Panc1 (cell line): ENCODE measurements around the gene FBXO46. TPM values are rescaled to one million over a fixed set of nuclear protein-coding genes. Genes with fewer than 3 reads are reported as not detected.
A peak's percentile ranks its signal among the peaks of the same experiment; 100 is the strongest.
"Not testable (repeated sequence)": the region's sequence is repeated elsewhere in the genome, so short reads cannot be mapped to it uniquely, and the experiment has no call there.

Source experiments
- ATAC-seq: fragments of 200-7000 bp; cut with Tn5 transposase; 2 replicates; pipeline ENCODE4 v1.9.1; 2020; ENCODE audit warnings: mild to moderate bottlenecking, moderate library complexity
- BruUV-seq: library from RNA; stranded (reverse); fragments of 400-500 nt; replicated peaks from 2 replicates; lab custom pipeline; 2021; lab: Mats Ljungman, UMichigan
- CTCF ChIA-PET: fragments of 300-600 bp; sonication (Branson Sonifier 250); formaldehyde crosslinking; loops from one replicate; lab custom pipeline; 2022; ENCODE audit warnings: antibody characterized with exemption; lab: Charles Lee
- POLR2A ChIA-PET: fragments of 300-600 bp; sonication (Branson Sonifier 250); formaldehyde crosslinking; loops from one replicate; lab custom pipeline; 2022; ENCODE audit warnings: antibody characterized with exemption; lab: Charles Lee
- DNase-seq: peaks from one replicate; pipeline ENCODE4 v3.0.0-alpha.2; 2010; ENCODE audit warnings: low read depth, low spot score
- H3K27ac ChIP-seq: 2 replicates; pipeline ENCODE4 v1.5.1; 2011; ENCODE audit warnings: mild to moderate bottlenecking, low read length, inconsistent platforms
- H3K27me3 ChIP-seq: fragments of 200-500 bp; sonication (Bioruptor generic); 2 replicates; pipeline ENCODE4 v1.6.0; 2014; ENCODE audit warnings: low read length, inconsistent platforms; ENCODE audit not compliant: control insufficient read depth, insufficient read depth
- H3K36me3 ChIP-seq: fragments of 200-500 bp; sonication (Bioruptor generic); 2 replicates; pipeline ENCODE4 v1.5.1; 2014; ENCODE audit warnings: inconsistent platforms, mild to moderate bottlenecking, low read length, moderate library complexity; ENCODE audit not compliant: control insufficient read depth, insufficient read depth
- H3K4me1 ChIP-seq: 2 replicates; pipeline ENCODE4 v1.5.1; 2011; ENCODE audit warnings: inconsistent platforms, mild to moderate bottlenecking, low read length, moderate library complexity; ENCODE audit not compliant: control insufficient read depth, insufficient read depth
- H3K4me3 ChIP-seq, 2 experiments: 2 replicates each; pipeline ENCODE4 v1.5.1; 2011 to 2012; ENCODE audit warnings: low read depth in 2 of 2, low read length in 2 of 2, mild to moderate bottlenecking in 2 of 2, inconsistent platforms in 1 of 2, moderate library complexity in 1 of 2
- H3K9me3 ChIP-seq: fragments of 200-500 bp; sonication (Bioruptor generic); 2 replicates; pipeline ENCODE4 v1.5.1; 2014; ENCODE audit warnings: low read depth, mild to moderate bottlenecking, inconsistent platforms, low read length, moderate library complexity; ENCODE audit not compliant: control insufficient read depth, insufficient read depth
- CTCF ChIP-seq: fragments of 450-650 bp; IDR thresholded peaks from 2 replicates; pipeline ENCODE4 v1.5.1; 2017; ENCODE audit warnings: mild to moderate bottlenecking
- POLR2AphosphoS5 ChIP-seq: IDR thresholded peaks from 2 replicates; pipeline ENCODE4 v1.6.1; 2012; ENCODE audit warnings: mild to moderate bottlenecking, low read depth, low read length, moderate library complexity
- REST ChIP-seq, 2 experiments: IDR thresholded peaks; 2 replicates each; pipeline ENCODE4 v1.6.1; 2011 to 2012; ENCODE audit warnings: low read depth in 2 of 2, control low read depth in 1 of 2, low read length in 1 of 2, mild to moderate bottlenecking in 1 of 2, moderate library complexity in 1 of 2; ENCODE audit not compliant: insufficient read depth in 1 of 2
- SIN3A ChIP-seq: IDR thresholded peaks from 2 replicates; pipeline ENCODE4 v1.6.1; 2012; ENCODE audit warnings: low read depth, mild to moderate bottlenecking, low read length, moderate library complexity, borderline replicate concordance; ENCODE audit not compliant: insufficient read depth
- TCF7L2 ChIP-seq: IDR thresholded peaks from 2 replicates; pipeline ENCODE4 v1.6.1; 2011; ENCODE audit warnings: mild to moderate bottlenecking, low read depth, low read length, inconsistent platforms
- in situ Hi-C: cut with HindIII; loops from 2 replicates; pipeline ENCODE4 v1.10.0; 2016; ENCODE audit warnings: low sequenced_read_pairs, low pct_unique_long_range_greater_than_20kb
- intact Hi-C: fragments of 100-400 bp; cut with micrococcal nuclease; formaldehyde crosslinking; loops from one replicate; pipeline ENCODE4 v1.10.0; 2022; ENCODE audit not compliant: unreplicated experiment
- total RNA-seq: library from RNA; stranded (reverse); gene quantifications from one replicate; pipeline ENCODE4 v1.2.1, GENCODE V29; 2021; ENCODE audit not compliant: unreplicated experiment

Gene FBXO46
- total RNA-seq, 1 experiment from 2014 or later = 25.1 TPM

- peak; percentile 3; the same call in 1 of the 2 replicates for ATAC-seq
Measured at GRCh38 chr19:45729800-45730290, 851 bp downstream of the FBXO46 start.

DNA sequence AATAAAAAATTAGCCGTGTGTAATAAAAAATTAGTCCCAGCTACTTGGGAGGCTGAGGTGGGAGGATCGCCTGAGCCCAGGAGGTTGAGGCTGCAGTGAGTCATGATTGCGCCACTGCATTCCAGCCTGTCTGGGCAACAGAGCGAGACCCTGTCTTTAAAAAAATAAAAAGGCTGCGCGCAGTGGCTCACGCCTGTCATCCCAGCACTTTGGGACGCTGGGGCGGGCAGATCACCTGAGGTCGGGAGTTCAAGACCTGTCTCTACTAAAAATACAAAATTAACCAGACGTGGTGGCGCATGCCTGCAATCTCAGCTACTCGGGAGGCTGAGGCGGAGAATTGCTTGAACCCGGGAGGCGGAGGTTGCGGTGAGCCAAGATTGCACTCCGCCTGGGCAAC, 2.0 kb downstream of the FBXO46 start:
- H3K4me3 ChIP-seq, BruUV-seq, H3K36me3 ChIP-seq, POLR2A ChIA-PET, CTCF ChIA-PET, DNase-seq, H3K27ac ChIP-seq, H3K27me3 ChIP-seq, in situ Hi-C loops, H3K4me1 ChIP-seq, intact Hi-C loops, ATAC-seq, H3K9me3 ChIP-seq: not testable (repeated sequence)

More at GRCh38 chr19:45729800-45730290, 851 bp downstream of the FBXO46 start:
- Histone ChIP-seq H3K36me3 (peaks cover 2% of the 10 kb centered on the region; the same call in 1 of the 2 replicates), H3K4me3 (peak overlapping the region; percentile 76 to 84), H3K27ac (peak overlapping the region; percentile 85), H3K27me3 (no peaks in the 10 kb centered on the region), H3K9me3 (no peaks in the 10 kb centered on the region), H3K4me1 (no peaks in the 10 kb centered on the region)
- DNase-seq = no peak
- CTCF ChIA-PET = no interaction called here
- in situ Hi-C loops = no loop called here
- intact Hi-C loops = no loop called here
- no peak for TF ChIP-seq CTCF
- TF ChIP-seq TCF7L2 = no peak
- no peak for TF ChIP-seq POLR2AphosphoS5
- TF ChIP-seq SIN3A = no peak
- TF ChIP-seq REST (IDR thresholded peaks at IDR 0.05; ENCODE audit: insufficient read depth in 1 of 2, low read depth in 2 of 2, low read length in 1 of 2) = no peak
- TSS peak; percentile 91 for BruUV-seq
- POLR2A ChIA-PET = interaction anchor here (0.6 kb wide), 1 partner anchor 22 kb away, joined by 14 read pairs; no protein-coding TSS in a partner anchor

GRCh38 chr19:45720065-45720464, 10.6 kb downstream of the FBXO46 start:
- H3K9me3 ChIP-seq, H3K36me3 ChIP-seq, H3K27me3 ChIP-seq, CTCF ChIA-PET, DNase-seq, intact Hi-C loops, ATAC-seq, in situ Hi-C loops, BruUV-seq, POLR2A ChIA-PET, H3K27ac ChIP-seq, H3K4me3 ChIP-seq: not testable (repeated sequence)
- H3K4me1 ChIP-seq = peaks cover 15% of the 10 kb centered on the region
